K562 (cell line): ENCODE results near the gene MINK1. TPM values are rescaled to one million over a fixed set of nuclear protein-coding genes. Genes with fewer than 3 reads are reported as not detected.
A peak's percentile ranks its signal among the peaks of the same experiment; 100 is the strongest.

Experiments used
- ATAC-seq: fragments of 200-7000 bp; cut with Tn5 transposase; 3 replicates; pipeline ENCODE4 v1.9.1; 2020; ENCODE audit warnings: moderate library complexity
- BruUV-seq: library from RNA; stranded (reverse); fragments of 400-500 nt; replicated peaks from 2 replicates; lab custom pipeline; 2021; lab: Mats Ljungman, UMichigan
- CTCF ChIA-PET: fragments of 300-600 bp; formaldehyde crosslinking; extraction: SDS; loops from one replicate; lab custom pipeline; 2021; ENCODE audit warnings: low intra/inter-chr PET ratio; lab: Yijun Ruan, JAX
- POLR2A ChIA-PET: fragments of 300-600, 350-650 bp; sonication (Branson Sonifier 250); formaldehyde crosslinking; extraction: SDS; loops from one replicate; lab custom pipeline; 2021; ENCODE audit warnings: antibody characterized with exemption, inconsistent platforms; lab: Yijun Ruan, JAX
- DNase-seq, 4 experiments: peaks; one replicate each; pipeline versions ENCODE4 v3.0.0 to v3.0.0-alpha.2; 2011 to 2018; ENCODE audit warnings: low spot score in 3 of 4, mixed read lengths in 3 of 4; ENCODE audit errors: extremely low read depth in 1 of 4
- FAIRE-seq: peaks from 2 replicates; lab custom pipeline; 2011; peaks lifted over from hg19 to GRCh38; lab: Jason Lieb, UNC
- H2AFZ ChIP-seq: 2 replicates; pipeline ENCODE4 v1.6.0; 2011; ENCODE audit warnings: low read depth, low read length, control low read depth, inconsistent platforms
- H3K27ac ChIP-seq: fragments of 200-600 bp; 3 replicates; pipeline ENCODE4 v1.8.0; 2011; ENCODE audit warnings: low read depth, mild to moderate bottlenecking, control low read depth, inconsistent platforms, low read length, moderate library complexity, mixed read lengths; ENCODE audit errors: extremely low read depth
- H3K27me3 ChIP-seq, 2 experiments: fragments of 300-600 bp in 1 of 2; 2 replicates in 1 of 2; 3 replicates in 1 of 2; pipeline versions ENCODE4 v1.6.0 to v1.8.0; 2011; ENCODE audit warnings: inconsistent platforms in 2 of 2, low read length in 2 of 2, mild to moderate bottlenecking in 1 of 2, mixed read lengths in 1 of 2, moderate library complexity in 1 of 2; ENCODE audit not compliant: control insufficient read depth in 2 of 2, insufficient read depth in 2 of 2
- H3K36me3 ChIP-seq: fragments of 300-600 bp; 3 replicates; pipeline ENCODE4 v1.8.0; 2011; ENCODE audit warnings: mild to moderate bottlenecking, low read length, inconsistent platforms; ENCODE audit not compliant: control insufficient read depth, insufficient read depth
- H3K4me1 ChIP-seq, 2 experiments: fragments of 200-600 bp in 1 of 2; replicated peaks in 1 of 2; 2 replicates in 1 of 2; 3 replicates in 1 of 2; pipeline versions ENCODE4 v1.5.1 to v1.8.0; 2011; ENCODE audit warnings: inconsistent platforms in 2 of 2, low read length in 2 of 2, mild to moderate bottlenecking in 1 of 2, mixed read lengths in 1 of 2, moderate library complexity in 1 of 2; ENCODE audit not compliant: control insufficient read depth in 2 of 2, insufficient read depth in 2 of 2
- H3K4me2 ChIP-seq: 2 replicates; pipeline ENCODE4 v1.6.1; 2011; ENCODE audit warnings: low read length, control low read depth, inconsistent platforms, mixed read lengths; ENCODE audit not compliant: insufficient read depth
- H3K4me3 ChIP-seq: fragments of 200-600 bp; sonication (generic), shearing (Covaris generic); 2 replicates; pipeline ENCODE4 v1.5.1; 2016; ENCODE audit warnings: control low read depth, inconsistent platforms
- H3K79me2 ChIP-seq: fragments of 200-600 bp; 3 replicates; pipeline ENCODE4 v1.8.0; 2011; ENCODE audit warnings: low read length, inconsistent platforms; ENCODE audit not compliant: control insufficient read depth, insufficient read depth
- H3K9ac ChIP-seq, 2 experiments: 2 replicates each; pipeline versions ENCODE4 v1.6.0 to v1.6.1; 2011; ENCODE audit warnings: low read depth in 2 of 2, low read length in 2 of 2, control low read depth in 1 of 2, inconsistent platforms in 1 of 2, mild to moderate bottlenecking in 1 of 2, mixed read lengths in 1 of 2; ENCODE audit not compliant: insufficient read depth in 1 of 2
- H3K9me1 ChIP-seq: one replicate; pipeline ENCODE4 v1.6.0; 2011; ENCODE audit warnings: inconsistent platforms, mild to moderate bottlenecking, low read length, moderate library complexity; ENCODE audit not compliant: control insufficient read depth, insufficient read depth
- H3K9me3 ChIP-seq: replicated peaks from 2 replicates; pipeline ENCODE4 v1.5.1; 2011; ENCODE audit warnings: low read depth, low read length, inconsistent platforms; ENCODE audit not compliant: control insufficient read depth, insufficient read depth
- H4K20me1 ChIP-seq: replicated peaks from 2 replicates; pipeline ENCODE4 v1.6.1; 2011; ENCODE audit warnings: low read length, inconsistent platforms, mixed read lengths; ENCODE audit not compliant: control insufficient read depth, insufficient read depth
- GATAD2B ChIP-seq: fragments of 450-650 bp; IDR thresholded peaks from 2 replicates; pipeline ENCODE4 v1.6.1; 2017; ENCODE audit warnings: mild to moderate bottlenecking, borderline replicate concordance
- PHB2 ChIP-seq: fragments of 450-650 bp; IDR thresholded peaks from 2 replicates; pipeline ENCODE4 v1.6.1; 2017; ENCODE audit warnings: low read depth
- TAF9B ChIP-seq: fragments of 450-650 bp; IDR thresholded peaks from 2 replicates; pipeline ENCODE4 v1.6.1; 2018; ENCODE audit warnings: mild to moderate bottlenecking; ENCODE audit not compliant: partially characterized antibody
- ZNF133 ChIP-seq: fragments of 250-450 bp; sonication (Bioruptor Pico); IDR thresholded peaks from 2 replicates; pipeline ENCODE4 v1.4.0; 2020; ENCODE audit warnings: mild to moderate bottlenecking
- WGBS: fragments of 100-300 bp; shearing (Covaris generic); methylation state at CpG from one replicate; pipeline ENCODE4 v1.1.6; 2016; ENCODE audit warnings: low coverage, mixed read lengths; ENCODE audit not compliant: insufficient coverage; ENCODE audit errors: missing lambda C conversion rate; 5-methylcytosine and 5-hydroxymethylcytosine counted together
- in situ Hi-C: fragments of 300-500 bp; cut with MboI; formaldehyde crosslinking; loops from 4 replicates; pipeline ENCODE4 v1.15.0; 2018; ENCODE audit warnings: inconsistent platforms, mixed read lengths
- intact Hi-C: fragments of 100-400 bp; cut with micrococcal nuclease; formaldehyde crosslinking; loops from 2 replicates; pipeline ENCODE4 v1.14.2; 2022
- polyA plus RNA-seq, 8 experiments: library from polyadenylated mRNA; depleted of rRNA in 4 of 8; stranded (reverse) in 5 of 8; unstranded in 3 of 8; fragments of >200 nt; fragmentation: Nextera tagmentation in 2 of 8; fragmentation: Illumina TruSeq in 1 of 8; extraction: Ambion mirVana in 2 of 8; extraction: Trizol in 1 of 8; gene quantifications; 2 replicates each; pipeline versions ENCODE4 v1.2.1 to v1.2.3, GENCODE V29; 2011 to 2014; ENCODE audit warnings: inconsistent platforms in 1 of 8, missing spikeins in 1 of 8
- total RNA-seq, 7 experiments: library from RNA; depleted of rRNA in 6 of 7; stranded (reverse); fragments of >200 nt in 6 of 7; fragmentation: Illumina TruSeq in 2 of 7; extraction: Trizol in 2 of 7; gene quantifications; 2 replicates each; pipeline versions ENCODE4 v1.2.1 to v1.2.3, GENCODE V29; 2011 to 2021; ENCODE audit warnings: low replicate concordance in 1 of 7

MINK1 gene
- total and polyA plus RNA-seq, 9 of the 15 experiments (the other 6 are each of a cell fraction or from before 2014, with no cell fraction given) = 0.11 to 54.2 (median 14.9) TPM

- peak overlapping the region; percentile 95 to 98; a peak in 3 of 4 replicates for H3K9ac ChIP-seq
- no peaks in the 10 kb centered on the region for H3K9me3 ChIP-seq
- no peaks in the 10 kb centered on the region for H3K27me3 ChIP-seq
- H3K4me1 ChIP-seq = peaks cover 13 to 34% of the 10 kb centered on the region in 2 experiments; a peak in 4 of 5 replicates
- TF ChIP-seq TAF9B (no peak), GATAD2B (no peak), ZNF133 (no peak), PHB2 (no peak)
- peaks cover 44% of the 10 kb centered on the region for H3K36me3 ChIP-seq
- no peak for DNase-seq
- CTCF ChIA-PET = no interaction called here
- no peaks in the 10 kb centered on the region for H3K9me1 ChIP-seq
- 94% methylated on average over 2 of the region's 11 CpGs for WGBS
- H3K4me2 ChIP-seq = peak overlapping the region; percentile 96
- FAIRE-seq = no peak
- no TSS peak for BruUV-seq
- in situ Hi-C loops (no loop called here), intact Hi-C loops (no loop called here)
- POLR2A ChIA-PET = no interaction called here
- H4K20me1 ChIP-seq = no peaks in the 10 kb centered on the region
- no peak overlapping the region; the same call in 2 of the 3 replicates for H3K27ac ChIP-seq
- peaks cover 46% of the 10 kb centered on the region for H3K79me2 ChIP-seq
- ATAC-seq = no peak
- no peak overlapping the region for H2AFZ ChIP-seq
- H3K4me3 ChIP-seq = no peak overlapping the region
Measured at GRCh38 chr17:4938069-4938491, 104.9 kb downstream of the MINK1 start.
